Embryonic facial prominence (tissue), 1 donor: ENCODE measurements around the gene HOXC9.

ENCODE experiments used
- DNase-seq: peaks from one replicate; pipeline ENCODE4 v3.0.0-alpha.2; 2016; ENCODE audit errors: extremely low spot score

Gene HOXC9

GRCh38 chr12:54015018-54015931 lies 15.3 kb downstream of the HOXC9 start:
- DNase-seq: no peak

DNA sequence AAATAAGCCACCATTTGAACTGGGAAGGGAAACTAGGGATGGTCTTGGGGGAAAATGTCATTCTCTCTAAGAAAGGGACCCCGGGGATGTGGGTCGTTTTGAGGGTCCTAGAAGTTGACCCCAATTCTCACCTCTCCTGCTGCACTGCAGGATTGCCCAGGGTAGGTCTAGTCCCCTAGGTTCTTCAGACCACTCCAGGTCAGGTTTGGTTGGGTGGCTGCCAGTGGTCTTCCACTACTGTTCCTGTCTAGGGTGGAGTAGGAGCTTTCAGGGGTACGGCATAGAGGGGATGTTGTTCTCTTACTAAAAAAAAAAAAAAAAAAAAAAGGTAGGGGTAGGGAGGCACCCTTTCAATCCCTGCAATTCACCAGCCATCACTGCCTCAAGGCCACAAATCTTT lies 16.1 kb downstream of the HOXC9 start:
- DNase-seq: no peak

DNA sequence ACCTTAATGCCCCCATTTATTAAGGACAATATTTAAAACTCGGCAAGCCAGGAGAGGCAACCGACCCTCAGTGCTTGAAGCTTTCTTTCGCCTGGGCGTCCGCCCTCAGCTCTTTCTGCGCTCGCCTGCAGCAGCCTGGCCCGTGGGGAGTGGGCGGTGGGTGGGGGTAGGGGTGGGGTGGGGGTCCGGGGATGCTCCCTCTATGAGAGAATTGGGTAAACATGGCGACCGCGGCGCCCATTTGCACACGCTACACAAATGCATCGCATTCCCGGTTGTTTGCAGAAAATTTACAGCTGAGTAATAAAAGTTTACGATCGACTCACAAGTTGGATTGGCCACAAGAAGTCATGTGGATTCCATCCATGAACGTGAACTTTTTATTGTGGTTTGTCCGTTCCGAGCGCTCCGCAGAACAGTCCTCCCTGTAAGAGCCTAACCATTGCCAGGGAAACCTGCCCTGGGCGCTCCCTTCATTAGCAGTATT lies 16.6 kb downstream of the HOXC9 start:
- DNase-seq: no peak

DNA sequence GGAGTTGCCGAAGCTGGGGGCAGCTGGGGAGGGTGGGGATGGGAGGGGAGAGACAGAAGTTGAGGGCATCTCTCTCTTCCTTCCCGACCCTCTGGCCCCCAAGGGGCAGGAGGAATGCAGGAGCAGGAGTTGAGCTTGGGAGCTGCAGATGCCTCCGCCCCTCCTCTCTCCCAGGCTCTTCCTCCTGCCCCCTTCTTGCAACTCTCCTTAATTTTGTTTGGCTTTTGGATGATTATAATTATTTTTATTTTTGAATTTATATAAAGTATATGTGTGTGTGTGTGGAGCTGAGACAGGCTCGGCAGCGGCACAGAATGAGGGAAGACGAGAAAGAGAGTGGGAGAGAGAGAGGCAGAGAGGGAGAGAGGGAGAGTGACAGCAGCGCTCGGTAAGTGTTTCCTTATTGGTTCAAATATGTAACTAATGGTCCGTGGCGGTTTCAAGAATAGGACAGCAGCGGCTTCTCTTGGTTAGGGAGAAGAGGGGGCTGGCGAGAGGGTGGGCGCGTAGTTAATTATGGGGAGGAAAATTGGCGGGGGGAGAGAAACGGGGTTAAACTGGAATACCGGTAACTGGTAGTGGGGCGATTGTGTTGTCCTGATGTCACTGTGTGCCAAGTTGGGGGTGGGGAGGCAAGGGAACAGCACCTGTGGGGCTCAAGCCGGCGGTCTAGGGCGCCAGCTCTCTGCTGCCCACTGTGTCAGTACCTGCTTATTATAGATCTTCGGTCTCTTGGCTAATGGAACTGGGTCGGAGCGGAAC lies 17.2 kb downstream of the HOXC9 start:
- no peak for DNase-seq

- DNase-seq: no peak
Measured at GRCh38 chr12:54017878-54018467, 18.0 kb downstream of the HOXC9 start.

DNA sequence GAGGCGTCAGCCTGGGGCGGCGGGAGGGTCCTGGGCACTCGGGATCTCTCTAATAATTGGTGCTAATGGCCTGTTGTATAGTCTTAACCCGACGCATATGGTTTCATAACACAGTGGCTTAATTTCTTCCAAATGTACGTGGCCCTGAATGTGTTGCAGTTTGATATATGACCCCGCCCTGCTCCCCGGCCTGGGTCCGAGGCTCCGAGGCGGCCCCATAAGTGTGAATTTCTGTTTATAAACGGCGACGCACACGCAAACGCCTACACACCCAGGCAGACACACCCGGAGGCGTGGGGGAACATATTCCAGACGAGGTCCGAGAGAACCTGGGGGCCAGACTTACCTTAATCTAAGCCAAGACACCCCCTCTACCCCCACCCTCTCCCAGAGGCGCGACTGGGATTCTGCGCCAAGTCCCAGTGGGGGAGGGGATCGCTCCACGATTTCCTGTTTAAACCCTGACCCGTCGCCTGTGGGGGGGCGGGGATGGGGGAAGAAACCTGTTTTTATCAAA lies 18.6 kb downstream of the HOXC9 start:
- DNase-seq: no peak

DNA sequence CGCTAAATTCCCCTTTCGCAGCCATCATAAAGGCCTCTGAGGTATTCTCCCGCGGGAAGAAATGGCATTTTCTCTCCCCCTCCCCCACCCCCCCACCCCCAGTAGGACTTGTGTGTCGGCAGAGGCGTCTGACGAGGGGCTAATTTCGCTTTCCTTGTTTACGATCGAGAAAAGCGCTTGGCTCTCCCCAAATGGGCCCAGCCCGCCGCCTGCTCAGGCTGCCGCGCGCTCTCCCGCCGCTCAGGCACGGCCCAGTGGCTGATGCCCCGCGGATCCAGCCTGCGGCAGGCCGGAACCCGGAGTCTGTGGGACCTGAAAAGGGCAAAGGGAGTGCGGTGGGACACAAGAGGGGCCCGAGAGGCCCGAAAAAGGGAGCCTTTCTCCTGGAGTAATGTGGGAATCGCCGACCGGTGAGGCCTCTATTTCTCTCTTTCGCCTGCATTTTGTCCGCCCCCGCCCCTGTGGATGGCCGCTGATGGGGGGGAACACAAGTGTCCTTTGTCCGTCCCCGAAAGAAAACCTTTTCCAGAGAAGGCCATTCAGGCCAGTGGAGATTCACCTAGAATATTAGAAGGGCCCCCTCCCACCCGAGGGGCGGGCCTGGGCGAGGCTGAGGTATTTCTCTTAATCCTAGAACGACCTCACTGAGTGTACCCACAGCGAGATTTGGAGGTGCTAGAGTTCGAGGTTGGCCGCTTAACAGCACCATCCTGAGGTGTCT lies 19.3 kb downstream of the HOXC9 start:
- DNase-seq: no peak

DNA sequence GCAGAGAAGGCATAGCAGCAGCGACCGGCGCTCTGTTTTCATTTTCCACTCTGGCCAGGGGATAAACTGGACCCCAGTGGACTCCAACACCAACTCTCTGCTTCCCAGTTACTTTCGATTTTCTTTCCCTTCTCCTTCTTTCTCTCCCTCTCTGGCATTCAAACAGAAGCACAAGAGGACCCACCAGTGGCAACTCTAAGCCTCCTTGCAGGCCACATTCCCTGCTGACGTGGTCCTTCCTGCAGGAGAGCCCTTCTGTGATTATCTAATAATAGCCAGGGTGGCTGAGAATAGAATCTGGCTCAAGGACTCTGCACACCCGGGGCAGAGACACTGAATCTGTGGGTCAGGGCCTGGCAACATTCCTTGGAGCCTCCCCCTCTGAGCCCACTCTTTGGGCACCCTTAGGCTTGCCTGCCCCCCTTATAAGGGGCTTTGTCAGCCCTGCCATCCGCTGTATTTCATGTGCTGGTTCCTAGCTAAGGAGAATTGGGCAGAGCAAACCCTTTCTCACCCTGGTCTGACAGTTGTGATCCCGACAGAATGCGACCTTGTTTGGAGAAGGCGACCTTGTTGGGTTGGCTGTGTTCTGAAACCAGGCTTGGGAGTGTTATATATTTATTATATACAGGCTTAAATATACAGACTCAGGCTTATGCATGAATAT lies 20.1 kb downstream of the HOXC9 start:
- DNase-seq: no peak

DNA sequence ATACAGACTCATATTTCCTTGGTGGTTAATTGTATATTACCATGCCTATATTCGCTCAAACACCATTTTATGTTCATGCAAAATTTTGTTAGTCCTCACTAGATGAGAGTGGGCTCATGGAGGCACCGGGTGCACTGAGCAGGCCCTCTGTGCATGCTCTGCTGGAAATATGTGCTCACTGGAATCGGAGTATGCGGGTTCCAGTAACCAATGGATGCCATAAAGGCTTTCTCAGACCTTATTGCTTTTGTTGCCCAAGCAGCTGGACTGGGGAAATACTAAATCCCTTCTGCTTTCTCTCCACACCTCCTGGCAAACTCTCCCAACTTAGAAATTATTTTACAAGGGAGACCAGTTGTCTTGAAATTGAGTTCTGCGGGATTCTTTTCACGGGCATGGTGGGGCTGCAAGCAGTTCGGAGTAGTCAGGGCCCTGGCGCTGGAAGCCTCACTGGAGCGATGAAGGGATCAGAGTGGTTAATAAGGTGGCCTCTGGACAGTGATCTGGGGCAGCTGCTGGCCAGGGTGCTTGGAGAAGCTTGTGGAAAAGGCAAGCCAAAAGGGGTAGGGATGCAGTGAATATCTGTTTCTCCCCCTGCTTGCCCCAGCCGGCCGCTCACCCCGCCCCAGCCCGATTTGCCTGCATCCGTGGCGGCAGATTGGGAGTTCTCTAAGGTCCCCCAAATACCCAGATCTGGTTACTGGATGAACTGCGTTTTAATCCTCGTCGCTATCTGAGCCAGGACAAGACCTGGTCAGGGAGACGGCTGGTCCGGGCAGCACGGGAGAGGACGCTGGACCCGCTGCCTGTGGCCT lies 20.8 kb downstream of the HOXC9 start:
- no peak for DNase-seq

GRCh38 chr12:54021432-54022013 lies 21.6 kb downstream of the HOXC9 start:
- DNase-seq: no peak

DNA sequence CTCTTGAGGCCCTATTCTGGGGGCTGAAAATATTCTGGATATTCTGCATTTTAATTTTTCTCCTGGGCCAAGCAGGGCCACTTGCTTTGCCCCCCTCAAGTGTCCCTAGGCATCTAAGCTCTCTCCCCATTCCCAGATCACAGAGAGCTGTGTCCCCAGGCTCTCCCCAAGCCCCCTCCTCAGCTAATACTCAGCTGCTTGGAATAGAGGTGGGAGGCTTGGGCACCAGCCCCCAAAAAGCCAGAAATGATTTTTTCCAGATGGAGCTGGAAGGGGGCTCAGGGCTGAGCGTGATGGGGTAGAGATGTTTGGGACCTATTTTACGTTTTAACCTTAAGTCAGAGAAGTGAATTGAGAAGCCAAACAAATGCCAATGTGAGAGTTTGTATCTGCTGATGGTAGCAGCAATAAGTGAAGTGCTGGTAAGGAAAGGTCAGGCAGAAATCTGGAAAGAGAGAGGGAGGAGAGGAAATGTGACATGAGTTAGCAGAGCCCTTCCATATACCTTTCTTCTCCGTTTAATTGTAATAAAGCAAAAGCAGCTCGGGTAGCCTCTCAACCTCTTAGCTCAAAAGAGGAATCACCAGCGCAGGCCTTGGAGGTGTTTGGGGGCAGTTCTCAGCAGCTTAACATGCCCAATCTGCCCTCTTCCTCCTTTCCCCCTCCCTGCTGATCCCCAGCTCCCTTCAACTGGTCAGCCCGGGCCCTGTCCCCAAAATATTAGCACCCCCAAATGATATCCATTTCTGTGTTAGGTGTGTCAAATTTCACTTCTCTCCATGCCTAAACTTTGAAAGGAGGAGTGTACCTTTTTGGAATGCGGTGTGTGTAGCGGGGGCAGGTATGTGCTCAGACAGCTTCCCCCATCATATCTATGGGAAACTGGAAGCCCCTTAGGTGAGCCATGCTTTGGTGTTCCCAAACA lies 23.3 kb downstream of the HOXC9 start:
- no peak for DNase-seq

- DNase-seq: no peak
Measured at GRCh38 chr12:54024127-54024526, 24.2 kb downstream of the HOXC9 start.

DNA sequence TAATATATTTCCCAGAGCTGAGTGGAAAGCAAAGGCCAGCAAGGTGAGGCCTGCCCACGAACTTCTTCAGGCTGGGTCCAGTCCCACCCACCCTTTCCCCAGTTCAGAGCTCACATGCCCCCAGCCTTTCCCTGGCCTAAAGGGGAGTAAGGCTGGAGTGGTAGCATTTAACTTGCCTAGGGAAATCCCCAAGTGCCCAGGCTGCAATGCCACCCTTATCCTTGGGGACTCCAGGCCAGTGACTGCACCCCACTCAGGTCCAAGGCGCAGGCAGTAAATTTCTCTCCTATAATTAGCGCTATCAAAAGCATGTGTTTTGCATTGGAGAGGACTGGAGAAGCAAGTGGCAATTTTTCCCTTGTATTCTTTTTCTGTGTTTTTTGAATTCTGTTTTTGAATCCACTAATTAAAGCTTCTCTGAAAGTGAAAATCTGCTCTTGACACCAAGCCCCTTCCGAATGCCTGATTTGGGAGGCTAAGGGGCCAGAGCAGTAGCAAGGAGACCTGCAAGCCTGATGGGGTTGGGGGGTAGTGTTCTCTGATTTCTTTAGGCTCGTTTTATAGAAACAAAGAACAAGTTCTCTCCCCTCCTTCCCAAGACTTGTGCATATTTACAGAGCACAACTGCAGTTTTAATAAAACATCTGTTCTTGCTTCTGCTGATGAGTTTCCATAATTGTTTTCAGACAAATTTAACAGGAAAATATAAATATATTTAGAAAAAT lies 24.8 kb downstream of the HOXC9 start:
- no peak for DNase-seq

DNA sequence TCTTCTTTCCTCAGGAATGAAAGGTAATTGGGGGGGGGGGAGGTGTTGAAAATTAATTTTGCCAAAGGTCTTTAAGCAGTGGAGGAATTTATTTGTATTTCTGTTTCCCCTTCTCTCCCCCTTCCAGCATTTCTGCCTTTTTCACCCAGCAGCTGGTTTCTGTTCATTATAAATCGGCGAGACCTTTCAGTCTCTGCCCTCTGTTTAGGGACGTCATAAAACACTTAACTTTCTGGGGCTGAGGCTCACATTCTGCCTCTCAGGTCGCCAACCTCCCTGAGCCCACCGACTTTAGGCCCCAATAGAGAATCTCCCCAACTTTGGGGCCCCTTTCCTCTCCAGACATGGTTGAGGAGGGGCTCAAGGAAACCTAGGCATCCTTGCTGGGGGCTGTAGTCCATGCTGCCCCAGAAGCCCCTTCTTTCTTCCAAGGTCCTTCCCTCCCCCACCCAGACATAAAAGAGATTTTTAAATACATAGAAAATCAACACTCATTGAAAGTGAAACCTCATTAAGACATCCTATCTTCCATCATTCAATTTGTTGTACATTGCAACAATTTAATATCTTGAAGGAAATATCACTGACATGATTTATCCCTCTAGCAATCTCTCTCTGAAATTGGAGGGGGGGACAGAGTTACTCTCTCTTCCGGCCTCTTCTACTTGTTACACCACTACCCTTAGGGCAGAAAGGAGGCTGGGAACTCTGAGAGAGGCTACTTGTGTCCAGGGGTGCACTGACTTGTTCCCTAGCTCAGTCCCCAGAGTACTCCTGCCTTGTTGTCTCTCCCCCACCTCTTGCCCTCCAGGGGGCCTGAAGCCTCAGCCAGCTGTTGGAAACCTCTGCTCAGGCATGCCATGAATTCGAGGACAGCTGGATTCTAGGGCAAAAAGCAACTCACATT lies 25.8 kb downstream of the HOXC9 start:
- DNase-seq: no peak

GRCh38 chr12:54026640-54027441 lies 26.9 kb downstream of the HOXC9 start:
- no peak for DNase-seq

DNA sequence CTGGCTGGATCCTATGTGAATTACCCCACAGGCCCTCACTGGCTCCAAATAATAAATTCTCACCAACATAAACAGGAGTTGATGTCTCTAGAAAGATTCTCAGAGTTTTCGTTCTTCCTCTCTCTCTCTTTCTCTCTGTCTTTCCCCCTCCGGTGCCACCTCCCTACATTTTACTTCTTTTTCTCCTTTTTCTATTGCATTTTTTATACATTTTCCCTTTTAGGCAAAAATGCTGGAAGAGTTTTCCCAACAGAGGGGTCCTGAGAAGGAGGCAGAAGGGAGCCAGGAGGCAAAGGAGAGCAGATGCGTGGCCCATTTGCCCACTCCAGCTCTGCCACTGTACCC lies 27.5 kb downstream of the HOXC9 start:
- DNase-seq: no peak
